SK-N-MC (cell line): ENCODE measurements around the gene RAB3D.

ENCODE experiments used
- EZH2 ChIP-seq: fragments of 200-600 bp; sonication (generic); IDR thresholded peaks from one replicate; pipeline ENCODE4 v1.6.1; 2017; ENCODE audit warnings: antibody characterized with exemption
- FOXP2 ChIP-seq: optimal IDR thresholded peaks from 2 replicates; pipeline ENCODE3; 2011; ENCODE audit warnings: mild to moderate bottlenecking, moderate library complexity; ENCODE audit not compliant: insufficient read depth; ENCODE audit errors: extremely low read length, control extremely low read depth
- POLR2AphosphoS5 ChIP-seq: IDR thresholded peaks from 2 replicates; pipeline ENCODE4 v1.6.1; 2012; ENCODE audit warnings: mild to moderate bottlenecking, low read depth, low read length, borderline replicate concordance

GRCh38 chr19:11325544-11325943 lies 13.9 kb downstream of the RAB3D start:
- TF ChIP-seq EZH2, result no peak
- TF ChIP-seq POLR2AphosphoS5, result no peak
- no peak for TF ChIP-seq FOXP2
